B cell (primary cell): ENCODE measurements around the gene ZACN. TPM values are rescaled to one million over a fixed set of nuclear protein-coding genes. Genes with fewer than 3 reads are reported as not detected.

Experiments used
- ATAC-seq: fragments of 200-7000 bp; cut with Tn5 transposase; one replicate; pipeline ENCODE4 v1.10.0; 2021; ENCODE audit warnings: low read depth, mild to moderate bottlenecking, moderate number of reproducible peaks, moderate library complexity
- CTCF ChIA-PET: fragments of 350-600 bp; sonication (Branson Sonifier 250); formaldehyde crosslinking; loops from one replicate; lab custom pipeline; 2021; ENCODE audit warnings: antibody characterized with exemption, inconsistent platforms; lab: Charles Lee
- POLR2A ChIA-PET: fragments of 350-600 bp; sonication (Branson Sonifier 250); formaldehyde crosslinking; loops from one replicate; lab custom pipeline; 2021; ENCODE audit warnings: antibody characterized with exemption; lab: Charles Lee
- DNase-seq: peaks from one replicate; pipeline ENCODE4 v3.0.0; 2013
- H2AFZ ChIP-seq: 2 replicates; pipeline ENCODE4 v1.6.1; 2012; ENCODE audit warnings: mild to moderate bottlenecking, low read depth, low read length; ENCODE audit not compliant: insufficient read depth, poor library complexity, severe bottlenecking
- H3K27ac ChIP-seq, 2 donors: 1 replicate in 1 of 2; 2 replicates in 1 of 2; pipeline ENCODE4 v1.5.1; 2012 to 2013; ENCODE audit warnings: low read length in 2 of 2, mild to moderate bottlenecking in 2 of 2, moderate library complexity in 1 of 2
- H3K27me3 ChIP-seq, 4 experiments: fragments of 200-600 bp in 1 of 4; sonication (generic) in 1 of 4; replicated peaks in 1 of 4; 1 replicate in 2 of 4; 2 replicates in 2 of 4; pipeline versions ENCODE4 v1.6.1 to v1.7.0; 2013 to 2016; ENCODE audit warnings: low read length in 3 of 4, mild to moderate bottlenecking in 2 of 4, mixed read lengths in 1 of 4, moderate library complexity in 1 of 4; ENCODE audit not compliant: insufficient read depth in 4 of 4, control insufficient read depth in 3 of 4; ENCODE audit errors: control extremely low read depth in 1 of 4
- H3K36me3 ChIP-seq, 2 experiments: replicated peaks in 1 of 2; 1 replicate in 1 of 2; 2 replicates in 1 of 2; pipeline versions ENCODE4 v1.6.1 to v1.7.1; 2013; ENCODE audit warnings: low read length in 1 of 2; ENCODE audit not compliant: insufficient read depth in 2 of 2, control insufficient read depth in 1 of 2; ENCODE audit errors: control extremely low read depth in 1 of 2, extremely low read depth in 1 of 2
- H3K4me1 ChIP-seq, 2 donors: fragments of 200-600 bp in 1 of 2; sonication (generic) in 1 of 2; 1 replicate in 1 of 2; 2 replicates in 1 of 2; pipeline versions ENCODE4 v1.5.1 to v1.6.1; 2013 to 2017; ENCODE audit warnings: low read length in 2 of 2; ENCODE audit not compliant: control insufficient read depth in 2 of 2, insufficient read depth in 2 of 2
- H3K4me2 ChIP-seq: replicated peaks from 2 replicates; pipeline ENCODE3; 2012; ENCODE audit warnings: mild to moderate bottlenecking, low read depth, low read length; ENCODE audit not compliant: poor library complexity, severe bottlenecking
- H3K4me3 ChIP-seq, 5 experiments: fragments of 200-600 bp in 1 of 5; sonication (generic) in 1 of 5; 1 replicate in 3 of 5; 2 replicates in 2 of 5; pipeline versions ENCODE4 v1.5.1 to v1.7.0; 2011 to 2016; ENCODE audit warnings: low read length in 4 of 5, mild to moderate bottlenecking in 4 of 5, low read depth in 2 of 5, control low read depth in 1 of 5, moderate library complexity in 1 of 5; ENCODE audit not compliant: insufficient read depth in 1 of 5; ENCODE audit errors: control extremely low read depth in 1 of 5, extremely low read depth in 1 of 5
- H3K79me2 ChIP-seq: fragments of 200-600 bp; sonication (generic); one replicate; pipeline ENCODE4 v1.6.0; 2016; ENCODE audit warnings: low read length; ENCODE audit not compliant: control insufficient read depth, insufficient read depth
- H3K9ac ChIP-seq: fragments of 200-600 bp; sonication (generic); 2 replicates; pipeline ENCODE4 v1.6.1; 2017; ENCODE audit warnings: mild to moderate bottlenecking, low read length, moderate library complexity
- H3K9me3 ChIP-seq, 3 donors: one replicate each; pipeline versions ENCODE4 v1.6.1 to v1.7.1; 2013; ENCODE audit warnings: low read length in 2 of 3; ENCODE audit not compliant: control insufficient read depth in 2 of 3, insufficient read depth in 1 of 3; ENCODE audit errors: control extremely low read depth in 1 of 3
- H4K20me1 ChIP-seq: 2 replicates; pipeline ENCODE4 v1.6.0; 2012; ENCODE audit warnings: mild to moderate bottlenecking, low read length; ENCODE audit not compliant: insufficient read depth, control insufficient read depth, poor library complexity, severe bottlenecking
- H3K27ac Mint-ChIP-seq: one replicate; pipeline ENCODE4 v1.8.0; 2021; ENCODE audit warnings: mixed read lengths
- H3K27me3 Mint-ChIP-seq: one replicate; pipeline ENCODE4 v1.8.0; 2021; ENCODE audit warnings: mixed read lengths
- H3K4me1 Mint-ChIP-seq: one replicate; pipeline ENCODE4 v1.8.0; 2021; ENCODE audit warnings: mixed read lengths
- H3K4me3 Mint-ChIP-seq: one replicate; pipeline ENCODE4 v1.8.0; 2021; ENCODE audit warnings: mixed read lengths
- H3K9me3 Mint-ChIP-seq: one replicate; pipeline ENCODE4 v1.8.0; 2022; ENCODE audit warnings: mixed read lengths; ENCODE audit not compliant: insufficient read depth
- CTCF ChIP-seq: fragments of 200-600 bp; IDR thresholded peaks from one replicate; pipeline ENCODE4 v1.8.0; 2022; ENCODE audit warnings: antibody characterized with exemption, mild to moderate bottlenecking
- EZH2 ChIP-seq: IDR thresholded peaks from 2 replicates; pipeline ENCODE4 v1.6.1; 2012; ENCODE audit warnings: borderline replicate concordance, low read depth, mild to moderate bottlenecking, moderate library complexity, low read length; ENCODE audit not compliant: insufficient read depth, poor library complexity, severe bottlenecking
- WGBS: methylation state at CpG from one replicate; pipeline ENCODE4 v1.1.5; 2013; ENCODE audit warnings: missing lambda C conversion rate; ENCODE audit not compliant: insufficient coverage; 5-methylcytosine and 5-hydroxymethylcytosine counted together
- intact Hi-C: fragments of 100-400 bp; cut with micrococcal nuclease; formaldehyde crosslinking; loops from one replicate; pipeline ENCODE4 v1.10.0; 2022
- polyA plus RNA-seq: library from polyadenylated mRNA; depleted of rRNA; stranded (reverse); fragments of >200 nt; gene quantifications from 2 replicates; pipeline ENCODE4 v1.2.3, GENCODE V29; 2012
- total RNA-seq, 2 donors: library from RNA; stranded (reverse); fragments of 120-200 nt in 1 of 2; gene quantifications; 1 replicate in 1 of 2; 2 replicates in 1 of 2; pipeline versions ENCODE4 v1.2.3 to v1.2.4, GENCODE V29; 2013 to 2022

Gene ZACN
- total and polyA plus RNA-seq, 2 donors (not counting 1 experiment from before 2014, with no cell fraction given), result 0.37 to 0.45 TPM

- no peak overlapping the region for H3K27ac ChIP-seq
- H3K4me2 ChIP-seq, result no peak overlapping the region
- 96% methylated on average over 17 of the region's 20 CpGs for WGBS
- no peak overlapping the region for H3K9ac ChIP-seq
- H3K79me2 ChIP-seq, result no peaks in the 10 kb centered on the region
- Mint-ChIP-seq H3K4me3 (no peak overlapping the region), H3K4me1 (peaks cover 12% of the 10 kb centered on the region), H3K27ac (no peak overlapping the region), H3K27me3 (peaks cover 8% of the 10 kb centered on the region), H3K9me3 (no peaks in the 10 kb centered on the region)
- H3K27me3 ChIP-seq, result peaks cover 0 to 22% (median 15%) of the 10 kb centered on the region in 4 experiments
- intact Hi-C loops, result no loop called here
- ATAC-seq (no peak), DNase-seq (no peak)
- H3K4me3 ChIP-seq, result no peak overlapping the region
- TF ChIP-seq EZH2 (no peak), CTCF (no peak)
- H2AFZ ChIP-seq, result no peak overlapping the region
- ChIA-PET CTCF (interaction anchor here (1.3 kb wide), 1 partner anchor 197 kb away, joined by 3 read pairs; no protein-coding TSS in a partner anchor), POLR2A (no interaction called here)
- H3K4me1 ChIP-seq, result peaks cover 16% of the 10 kb centered on the region in 2 donors
- H4K20me1 ChIP-seq, result no peaks in the 10 kb centered on the region
- H3K9me3 ChIP-seq, result no peaks in the 10 kb centered on the region
- peaks cover 0 to 43% of the 10 kb centered on the region in 2 experiments for H3K36me3 ChIP-seq
Measured at GRCh38 chr17:76082326-76083251, 3.6 kb downstream of the ZACN start.
